Panc1 (cell line): ENCODE measurements around the gene ZNF415. TPM values are rescaled to one million over a fixed set of nuclear protein-coding genes. Genes with fewer than 3 reads are reported as not detected.
A peak's percentile ranks its signal among the peaks of the same experiment; 100 is the strongest.

Experiments
- ATAC-seq: fragments of 200-7000 bp; cut with Tn5 transposase; 2 replicates; pipeline ENCODE4 v1.9.1; 2020; ENCODE audit warnings: mild to moderate bottlenecking, moderate library complexity
- BruUV-seq: library from RNA; stranded (reverse); fragments of 400-500 nt; replicated peaks from 2 replicates; lab custom pipeline; 2021; lab: Mats Ljungman, UMichigan
- CTCF ChIA-PET: fragments of 300-600 bp; sonication (Branson Sonifier 250); formaldehyde crosslinking; loops from one replicate; lab custom pipeline; 2022; ENCODE audit warnings: antibody characterized with exemption; lab: Charles Lee
- POLR2A ChIA-PET: fragments of 300-600 bp; sonication (Branson Sonifier 250); formaldehyde crosslinking; loops from one replicate; lab custom pipeline; 2022; ENCODE audit warnings: antibody characterized with exemption; lab: Charles Lee
- DNase-seq: peaks from one replicate; pipeline ENCODE4 v3.0.0-alpha.2; 2010; ENCODE audit warnings: low read depth, low spot score
- H3K27ac ChIP-seq: 2 replicates; pipeline ENCODE4 v1.5.1; 2011; ENCODE audit warnings: mild to moderate bottlenecking, low read length, inconsistent platforms
- H3K27me3 ChIP-seq: fragments of 200-500 bp; sonication (Bioruptor generic); 2 replicates; pipeline ENCODE4 v1.6.0; 2014; ENCODE audit warnings: low read length, inconsistent platforms; ENCODE audit not compliant: control insufficient read depth, insufficient read depth
- H3K36me3 ChIP-seq: fragments of 200-500 bp; sonication (Bioruptor generic); 2 replicates; pipeline ENCODE4 v1.5.1; 2014; ENCODE audit warnings: inconsistent platforms, mild to moderate bottlenecking, low read length, moderate library complexity; ENCODE audit not compliant: control insufficient read depth, insufficient read depth
- H3K4me1 ChIP-seq: 2 replicates; pipeline ENCODE4 v1.5.1; 2011; ENCODE audit warnings: inconsistent platforms, mild to moderate bottlenecking, low read length, moderate library complexity; ENCODE audit not compliant: control insufficient read depth, insufficient read depth
- H3K4me3 ChIP-seq, 2 experiments: 2 replicates each; pipeline ENCODE4 v1.5.1; 2011 to 2012; ENCODE audit warnings: low read depth in 2 of 2, low read length in 2 of 2, mild to moderate bottlenecking in 2 of 2, inconsistent platforms in 1 of 2, moderate library complexity in 1 of 2
- H3K9me3 ChIP-seq: fragments of 200-500 bp; sonication (Bioruptor generic); 2 replicates; pipeline ENCODE4 v1.5.1; 2014; ENCODE audit warnings: low read depth, mild to moderate bottlenecking, inconsistent platforms, low read length, moderate library complexity; ENCODE audit not compliant: control insufficient read depth, insufficient read depth
- CTCF ChIP-seq: fragments of 450-650 bp; IDR thresholded peaks from 2 replicates; pipeline ENCODE4 v1.5.1; 2017; ENCODE audit warnings: mild to moderate bottlenecking
- POLR2AphosphoS5 ChIP-seq: IDR thresholded peaks from 2 replicates; pipeline ENCODE4 v1.6.1; 2012; ENCODE audit warnings: mild to moderate bottlenecking, low read depth, low read length, moderate library complexity
- REST ChIP-seq, 2 experiments: IDR thresholded peaks; 2 replicates each; pipeline ENCODE4 v1.6.1; 2011 to 2012; ENCODE audit warnings: low read depth in 2 of 2, control low read depth in 1 of 2, low read length in 1 of 2, mild to moderate bottlenecking in 1 of 2, moderate library complexity in 1 of 2; ENCODE audit not compliant: insufficient read depth in 1 of 2
- SIN3A ChIP-seq: IDR thresholded peaks from 2 replicates; pipeline ENCODE4 v1.6.1; 2012; ENCODE audit warnings: low read depth, mild to moderate bottlenecking, low read length, moderate library complexity, borderline replicate concordance; ENCODE audit not compliant: insufficient read depth
- TCF7L2 ChIP-seq: IDR thresholded peaks from 2 replicates; pipeline ENCODE4 v1.6.1; 2011; ENCODE audit warnings: mild to moderate bottlenecking, low read depth, low read length, inconsistent platforms
- in situ Hi-C: cut with HindIII; loops from 2 replicates; pipeline ENCODE4 v1.10.0; 2016; ENCODE audit warnings: low sequenced_read_pairs, low pct_unique_long_range_greater_than_20kb
- intact Hi-C: fragments of 100-400 bp; cut with micrococcal nuclease; formaldehyde crosslinking; loops from one replicate; pipeline ENCODE4 v1.10.0; 2022; ENCODE audit not compliant: unreplicated experiment
- total RNA-seq: library from RNA; stranded (reverse); gene quantifications from one replicate; pipeline ENCODE4 v1.2.1, GENCODE V29; 2021; ENCODE audit not compliant: unreplicated experiment

The ZNF415 gene
- total RNA-seq, 1 experiment from 2014 or later = not detected

- H3K36me3 ChIP-seq = peaks cover 11% of the 10 kb centered on the region
- no peak overlapping the region for H3K27ac ChIP-seq
- H3K4me3 ChIP-seq = no peak overlapping the region
- no peak for TF ChIP-seq TCF7L2
- DNase-seq (no peak), ATAC-seq (peak; percentile 57; the same call in 1 of the 2 replicates)
- H3K9me3 ChIP-seq = no peaks in the 10 kb centered on the region
- H3K27me3 ChIP-seq = no peaks in the 10 kb centered on the region
- in situ Hi-C loops (no loop called here), intact Hi-C loops (no loop called here)
- no peaks in the 10 kb centered on the region for H3K4me1 ChIP-seq
- POLR2A ChIA-PET = no interaction called here
- no TSS peak for BruUV-seq
- CTCF ChIA-PET = no interaction called here
Observed at GRCh38 chr19:53091413-53092254, 41.1 kb downstream of the ZNF415 start.

GRCh38 chr19:53088091-53088490, 44.6 kb downstream of the ZNF415 start:
- Histone ChIP-seq H3K9me3 (no peaks in the 10 kb centered on the region), H3K4me3 (no peak overlapping the region), H3K36me3 (peaks cover 15% of the 10 kb centered on the region), H3K27ac (no peak overlapping the region), H3K27me3 (no peaks in the 10 kb centered on the region), H3K4me1 (no peaks in the 10 kb centered on the region)
- POLR2A ChIA-PET = no interaction called here
- TF ChIP-seq SIN3A (no peak), POLR2AphosphoS5 (no peak), TCF7L2 (no peak), CTCF (no peak)
- CTCF ChIA-PET = no interaction called here
- in situ Hi-C loops (no loop called here), intact Hi-C loops (no loop called here)
- no TSS peak for BruUV-seq
- ATAC-seq (no peak), DNase-seq (no peak)

- CTCF ChIA-PET = no interaction called here
- no peak overlapping the region for H3K27ac ChIP-seq
- intact Hi-C loops = no loop called here
- ATAC-seq (no peak), DNase-seq (no peak)
- in situ Hi-C loops = no loop called here
- TF ChIP-seq POLR2AphosphoS5 = no peak
- TF ChIP-seq TCF7L2 = no peak
- TF ChIP-seq SIN3A = no peak
- TF ChIP-seq REST (IDR thresholded peaks at IDR 0.05; ENCODE audit: insufficient read depth in 1 of 2, low read depth in 2 of 2, low read length in 1 of 2) = no peak
- TF ChIP-seq CTCF = no peak
- POLR2A ChIA-PET = no interaction called here
- H3K36me3 ChIP-seq = peaks cover 11% of the 10 kb centered on the region
- BruUV-seq = no TSS peak
- H3K27me3 ChIP-seq = no peaks in the 10 kb centered on the region
- H3K9me3 ChIP-seq = no peaks in the 10 kb centered on the region
- no peak overlapping the region for H3K4me3 ChIP-seq
- no peaks in the 10 kb centered on the region for H3K4me1 ChIP-seq
Observed at GRCh38 chr19:53086949-53087348, 45.8 kb downstream of the ZNF415 start.
